Fibroblast of lung (primary cell): ENCODE results near the gene ETS1. TPM values are rescaled to one million over a fixed set of nuclear protein-coding genes. Genes with fewer than 3 reads are reported as not detected.
"Not testable (repeated sequence)": the region's sequence is repeated elsewhere in the genome, so short reads cannot be mapped to it uniquely, and the experiment has no call there.

ENCODE experiments used
- DNase-seq, 2 donors: peaks; one replicate each; pipeline versions ENCODE4 v3.0.0 to v3.0.0-alpha.2; 2010; ENCODE audit warnings: low read depth in 2 of 2
- H2AFZ ChIP-seq: 2 replicates; pipeline ENCODE4 v1.5.1; 2012; ENCODE audit warnings: low read length, control low read depth, inconsistent platforms
- H3K27ac ChIP-seq: 2 replicates; pipeline ENCODE4 v1.5.1; 2011; ENCODE audit warnings: low read length, control low read depth; ENCODE audit not compliant: insufficient read depth
- H3K27me3 ChIP-seq: 2 replicates; pipeline ENCODE4 v1.5.1; 2011; ENCODE audit warnings: mild to moderate bottlenecking, low read length; ENCODE audit not compliant: control insufficient read depth, insufficient read depth
- H3K36me3 ChIP-seq: 2 replicates; pipeline ENCODE4 v1.5.1; 2011; ENCODE audit warnings: low read length; ENCODE audit not compliant: control insufficient read depth, insufficient read depth
- H3K4me1 ChIP-seq: 2 replicates; pipeline ENCODE4 v1.5.1; 2011; ENCODE audit warnings: low read length; ENCODE audit not compliant: control insufficient read depth, insufficient read depth; ENCODE audit errors: extremely low read depth
- H3K4me2 ChIP-seq: 2 replicates; pipeline ENCODE4 v1.5.1; 2011; ENCODE audit warnings: low read length, control low read depth; ENCODE audit not compliant: insufficient read depth; ENCODE audit errors: extremely low read depth
- H3K4me3 ChIP-seq, 4 experiments: fragments of 200-600 bp in 1 of 4; sonication (generic) in 1 of 4; replicated peaks in 1 of 4; 2 replicates each; pipeline ENCODE4 v1.5.1; 2011 to 2016; ENCODE audit warnings: low read length in 4 of 4, low read depth in 3 of 4, mild to moderate bottlenecking in 3 of 4, control low read depth in 2 of 4, inconsistent platforms in 1 of 4, mixed read lengths in 1 of 4; ENCODE audit not compliant: insufficient read depth in 1 of 4; ENCODE audit errors: control extremely low read depth in 1 of 4
- H3K79me2 ChIP-seq: 2 replicates; pipeline ENCODE4 v1.5.1; 2012; ENCODE audit warnings: mild to moderate bottlenecking, low read length, inconsistent platforms; ENCODE audit not compliant: control insufficient read depth, insufficient read depth
- H3K9ac ChIP-seq: 2 replicates; pipeline ENCODE4 v1.5.1; 2011; ENCODE audit warnings: mild to moderate bottlenecking, low read length, control low read depth; ENCODE audit not compliant: insufficient read depth
- H3K9me3 ChIP-seq: 2 replicates; pipeline ENCODE4 v1.5.1; 2012; ENCODE audit warnings: low read depth, low read length; ENCODE audit not compliant: control insufficient read depth, insufficient read depth
- H4K20me1 ChIP-seq: 2 replicates; pipeline ENCODE4 v1.5.1; 2011; ENCODE audit warnings: low read length; ENCODE audit not compliant: control insufficient read depth, insufficient read depth; ENCODE audit errors: extremely low read depth
- EZH2 ChIP-seq: IDR thresholded peaks from 2 replicates; pipeline ENCODE4 v1.5.1; 2012; ENCODE audit warnings: low read length, control low read depth, mild to moderate bottlenecking; ENCODE audit errors: missing control alignments
- polyA plus RNA-seq, 2 donors: library from polyadenylated mRNA; depleted of rRNA in 1 of 2; stranded (reverse) in 1 of 2; unstranded in 1 of 2; fragments of >200 nt; gene quantifications; 2 replicates each; pipeline ENCODE4 v1.2.1, GENCODE V29; 2011 to 2012; ENCODE audit warnings: missing spikeins in 1 of 2
- total RNA-seq: library from RNA; depleted of rRNA; stranded (reverse); fragments of >200 nt; gene quantifications from 2 replicates; pipeline ENCODE4 v1.2.1, GENCODE V29; 2014
- TF ChIP-seq, protein P1 (sequence below), 2 donors: IDR thresholded peaks in 1 of 2; conservative IDR thresholded peaks in 1 of 2; 1 replicate in 1 of 2; 2 replicates in 1 of 2; pipeline ENCODE4 v1.5.1; 2011 to 2012; ENCODE audit warnings: low read length in 2 of 2, control low read depth in 1 of 2, inconsistent platforms in 1 of 2, low read depth in 1 of 2, mild to moderate bottlenecking in 1 of 2

ETS1 gene
- total and polyA plus RNA-seq, 2 donors (not counting 1 experiment from before 2014, with no cell fraction given): 51.5 to 51.7 TPM

DNA sequence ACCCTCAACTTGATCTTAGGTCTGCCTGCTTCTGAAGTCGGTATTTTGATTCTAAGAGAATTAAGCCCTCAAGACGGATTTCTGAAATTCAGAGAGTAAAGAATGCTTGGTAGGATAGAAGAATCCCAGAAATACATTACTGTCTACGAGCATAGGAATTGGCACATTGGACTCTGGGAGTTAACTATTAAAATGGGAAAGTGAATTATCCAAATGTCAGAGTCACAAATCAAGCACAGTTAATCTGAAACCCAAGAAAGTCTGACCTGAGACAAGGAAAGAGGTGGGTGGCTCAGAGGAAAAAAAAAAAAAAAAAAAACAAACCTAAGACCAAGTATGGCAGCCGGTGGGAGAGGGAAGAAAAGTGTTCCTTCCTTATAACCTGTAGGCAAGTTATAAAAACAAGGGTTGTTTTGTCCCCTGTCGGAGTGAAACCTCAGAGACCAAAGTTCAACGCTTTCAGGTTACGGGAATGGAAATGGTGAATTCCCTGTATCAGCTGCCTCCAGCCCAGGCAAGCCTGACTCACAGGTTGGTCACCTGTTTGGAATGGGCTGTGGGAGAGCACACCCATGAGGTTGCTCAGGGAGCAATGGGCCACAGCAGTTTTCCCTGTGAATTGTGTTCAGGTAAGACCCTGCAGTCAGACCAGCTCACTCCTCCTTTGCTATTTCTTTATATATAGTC lies 139.0 kb downstream of the ETS1 start:
- Histone ChIP-seq H3K4me2 (no peak overlapping the region), H3K27ac (no peak overlapping the region), H4K20me1 (no peaks in the 10 kb centered on the region), H3K36me3 (no peaks in the 10 kb centered on the region), H3K79me2 (no peaks in the 10 kb centered on the region), H2AFZ (no peak overlapping the region), H3K4me1 (peaks cover 15% of the 10 kb centered on the region), H3K9ac (no peak overlapping the region), H3K27me3 (no peaks in the 10 kb centered on the region), H3K9me3 (no peaks in the 10 kb centered on the region), H3K4me3 (no peak overlapping the region)
- TF ChIP-seq, protein P1, sequence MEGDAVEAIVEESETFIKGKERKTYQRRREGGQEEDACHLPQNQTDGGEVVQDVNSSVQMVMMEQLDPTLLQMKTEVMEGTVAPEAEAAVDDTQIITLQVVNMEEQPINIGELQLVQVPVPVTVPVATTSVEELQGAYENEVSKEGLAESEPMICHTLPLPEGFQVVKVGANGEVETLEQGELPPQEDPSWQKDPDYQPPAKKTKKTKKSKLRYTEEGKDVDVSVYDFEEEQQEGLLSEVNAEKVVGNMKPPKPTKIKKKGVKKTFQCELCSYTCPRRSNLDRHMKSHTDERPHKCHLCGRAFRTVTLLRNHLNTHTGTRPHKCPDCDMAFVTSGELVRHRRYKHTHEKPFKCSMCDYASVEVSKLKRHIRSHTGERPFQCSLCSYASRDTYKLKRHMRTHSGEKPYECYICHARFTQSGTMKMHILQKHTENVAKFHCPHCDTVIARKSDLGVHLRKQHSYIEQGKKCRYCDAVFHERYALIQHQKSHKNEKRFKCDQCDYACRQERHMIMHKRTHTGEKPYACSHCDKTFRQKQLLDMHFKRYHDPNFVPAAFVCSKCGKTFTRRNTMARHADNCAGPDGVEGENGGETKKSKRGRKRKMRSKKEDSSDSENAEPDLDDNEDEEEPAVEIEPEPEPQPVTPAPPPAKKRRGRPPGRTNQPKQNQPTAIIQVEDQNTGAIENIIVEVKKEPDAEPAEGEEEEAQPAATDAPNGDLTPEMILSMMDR (conservative IDR thresholded peaks at IDR 0.05 in 1 of 2, IDR thresholded peaks at IDR 0.05 in 1 of 2; ENCODE audit: low read depth in 1 of 2, low read length in 2 of 2): no peak
- no peak for TF ChIP-seq EZH2
- DNase-seq: peak in 1 of 2 donors; percentile 91

DNA sequence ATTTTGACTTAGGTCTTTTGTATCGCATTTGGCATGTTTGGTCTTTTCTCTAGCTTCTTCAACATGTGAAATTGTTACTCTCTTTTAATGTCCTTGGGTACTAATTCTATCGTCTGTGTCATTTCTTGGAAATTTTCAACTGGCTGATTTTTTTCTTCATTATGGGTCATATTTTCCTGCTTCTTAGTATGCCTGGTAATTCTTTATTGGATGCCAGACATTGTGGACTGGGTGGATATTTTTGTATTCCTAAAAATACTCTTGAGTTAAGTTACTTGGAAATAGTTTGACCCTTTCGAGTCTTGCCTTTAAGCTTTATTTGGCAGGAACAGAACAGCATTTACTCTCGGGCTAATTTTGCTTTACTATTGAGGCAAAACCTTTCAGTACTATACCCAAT lies 140.1 kb downstream of the ETS1 start:
- DNase-seq: no peak
- H3K4me3 ChIP-seq: no peak overlapping the region

GRCh38 chr11:128445921-128446320 lies 141.4 kb downstream of the ETS1 start:
- not testable (repeated sequence) for H3K27ac ChIP-seq, H4K20me1 ChIP-seq, H2AFZ ChIP-seq, H3K4me1 ChIP-seq, H3K9ac ChIP-seq, H3K36me3 ChIP-seq, H3K79me2 ChIP-seq, H3K4me3 ChIP-seq, DNase-seq, H3K9me3 ChIP-seq, H3K27me3 ChIP-seq, H3K4me2 ChIP-seq

More for the DNA sequence above, 140.1 kb downstream of the ETS1 start:
- H3K4me1 ChIP-seq: peaks cover 7% of the 10 kb centered on the region
- H3K79me2 ChIP-seq: no peaks in the 10 kb centered on the region
- no peaks in the 10 kb centered on the region for H3K9me3 ChIP-seq
- no peak overlapping the region for H2AFZ ChIP-seq
- H3K27me3 ChIP-seq: no peaks in the 10 kb centered on the region
- H3K36me3 ChIP-seq: no peaks in the 10 kb centered on the region
- H3K27ac ChIP-seq: no peak overlapping the region
- H3K4me2 ChIP-seq: no peak overlapping the region
- H3K9ac ChIP-seq: no peak overlapping the region
- TF ChIP-seq, protein P1 (conservative IDR thresholded peaks at IDR 0.05 in 1 of 2, IDR thresholded peaks at IDR 0.05 in 1 of 2; ENCODE audit: low read depth in 1 of 2, low read length in 2 of 2): no peak
- no peak for TF ChIP-seq EZH2
- H4K20me1 ChIP-seq: no peaks in the 10 kb centered on the region
